GM12873 (cell line): Measurements from ENCODE around the gene AFAP1L1.

Experiments used
- TF ChIP-seq, protein P1 (sequence below): IDR thresholded peaks from 2 replicates; pipeline ENCODE4 v1.5.1; 2012; ENCODE audit warnings: low read depth, mild to moderate bottlenecking, moderate library complexity, low read length, control low read depth; ENCODE audit not compliant: insufficient read depth; ENCODE audit errors: missing control alignments

The AFAP1L1 gene

DNA sequence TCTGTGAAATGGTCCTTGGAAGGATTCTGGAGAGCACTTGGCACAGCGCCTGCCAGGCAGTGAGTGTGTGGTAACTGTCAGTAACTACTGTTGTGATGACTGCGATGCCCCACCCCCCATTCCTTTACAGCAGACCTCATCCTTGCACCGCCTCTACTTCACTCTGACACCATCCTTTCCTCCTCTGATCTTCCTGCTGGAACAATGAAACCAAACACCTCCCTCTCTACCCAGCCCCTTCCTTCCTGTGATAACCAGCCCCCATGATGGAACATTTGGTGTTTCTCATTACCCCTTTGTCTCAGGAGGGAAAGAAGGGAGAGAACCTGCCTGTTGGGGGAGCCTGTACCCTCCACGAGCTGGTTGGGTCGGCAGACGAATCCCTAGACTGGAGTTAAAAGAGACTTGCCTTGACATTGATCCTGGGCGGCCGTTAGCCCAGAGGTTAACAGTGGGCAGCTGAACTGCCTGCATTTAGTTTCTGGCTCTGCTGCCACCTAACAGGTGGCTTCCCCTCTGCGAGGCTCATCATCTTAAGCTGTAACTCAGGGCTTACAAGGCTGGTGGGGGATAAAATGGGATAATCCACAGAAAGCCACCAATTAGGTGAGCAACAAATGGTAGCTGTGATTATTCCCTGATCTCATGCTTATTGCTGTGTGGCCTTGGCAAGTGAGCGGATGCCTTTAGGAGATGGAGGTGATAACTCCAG, 39.4 kb downstream of the AFAP1L1 start:
- TF ChIP-seq, protein P1, sequence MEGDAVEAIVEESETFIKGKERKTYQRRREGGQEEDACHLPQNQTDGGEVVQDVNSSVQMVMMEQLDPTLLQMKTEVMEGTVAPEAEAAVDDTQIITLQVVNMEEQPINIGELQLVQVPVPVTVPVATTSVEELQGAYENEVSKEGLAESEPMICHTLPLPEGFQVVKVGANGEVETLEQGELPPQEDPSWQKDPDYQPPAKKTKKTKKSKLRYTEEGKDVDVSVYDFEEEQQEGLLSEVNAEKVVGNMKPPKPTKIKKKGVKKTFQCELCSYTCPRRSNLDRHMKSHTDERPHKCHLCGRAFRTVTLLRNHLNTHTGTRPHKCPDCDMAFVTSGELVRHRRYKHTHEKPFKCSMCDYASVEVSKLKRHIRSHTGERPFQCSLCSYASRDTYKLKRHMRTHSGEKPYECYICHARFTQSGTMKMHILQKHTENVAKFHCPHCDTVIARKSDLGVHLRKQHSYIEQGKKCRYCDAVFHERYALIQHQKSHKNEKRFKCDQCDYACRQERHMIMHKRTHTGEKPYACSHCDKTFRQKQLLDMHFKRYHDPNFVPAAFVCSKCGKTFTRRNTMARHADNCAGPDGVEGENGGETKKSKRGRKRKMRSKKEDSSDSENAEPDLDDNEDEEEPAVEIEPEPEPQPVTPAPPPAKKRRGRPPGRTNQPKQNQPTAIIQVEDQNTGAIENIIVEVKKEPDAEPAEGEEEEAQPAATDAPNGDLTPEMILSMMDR, result no peak

DNA sequence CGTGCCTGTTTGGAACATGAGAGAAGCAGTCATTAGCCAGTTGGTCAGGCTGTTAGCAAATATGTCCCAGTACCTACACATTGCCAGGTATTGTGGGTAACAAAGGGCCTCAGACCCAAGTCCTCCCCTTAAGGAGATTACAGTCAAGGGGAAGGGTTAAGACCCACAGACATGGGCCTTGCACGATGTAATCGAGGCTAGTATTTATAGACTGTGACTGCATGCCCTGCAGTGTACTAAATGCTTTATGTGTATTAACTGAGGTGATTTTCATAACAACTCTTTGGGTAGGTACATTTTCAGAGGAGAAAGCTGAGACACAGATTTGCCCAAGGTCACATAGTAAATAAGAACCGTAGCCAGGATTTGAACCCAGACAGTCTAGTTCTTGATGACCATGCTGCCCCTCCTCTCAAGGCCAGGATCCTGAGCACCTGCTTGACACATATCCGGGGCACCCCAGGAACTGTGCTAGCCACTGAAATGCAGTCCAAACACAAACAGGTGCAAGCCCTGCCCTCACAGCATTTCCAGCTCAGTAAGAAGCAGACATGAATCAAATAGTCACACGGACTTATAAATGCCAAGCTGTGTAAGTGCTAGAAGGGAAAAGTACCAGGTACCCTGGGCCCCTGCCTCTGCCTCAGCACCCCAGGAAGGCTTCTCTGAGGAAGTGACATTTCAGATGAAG, 41.6 kb downstream of the AFAP1L1 start:
- TF ChIP-seq, protein P1, result no peak

DNA sequence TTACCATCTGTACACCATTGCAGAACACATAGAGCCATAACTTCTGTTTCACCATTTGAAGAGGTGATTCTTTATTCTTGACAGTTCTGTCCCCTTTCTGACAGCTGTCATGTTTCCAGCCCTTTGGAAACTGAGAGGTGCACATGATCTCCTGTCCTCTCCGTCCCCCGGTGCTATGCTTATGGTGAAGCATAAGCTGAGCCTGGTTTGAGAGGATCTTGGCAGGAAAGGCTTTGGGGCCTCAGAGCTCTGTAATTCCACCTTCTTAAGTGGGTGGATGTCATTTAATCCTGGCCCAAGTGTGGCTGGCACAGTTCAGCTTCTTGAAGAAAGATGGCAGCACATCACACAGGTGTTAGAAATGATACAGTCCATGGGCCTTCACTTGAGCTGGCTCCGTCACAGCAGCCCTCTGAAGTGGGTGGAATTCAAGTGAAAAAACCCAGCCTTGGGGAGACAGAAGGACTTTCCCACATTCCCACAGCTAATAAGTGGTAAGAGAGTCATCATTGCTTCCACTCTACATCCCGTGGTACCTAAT, 43.0 kb downstream of the AFAP1L1 start:
- TF ChIP-seq, protein P1, result no peak

DNA sequence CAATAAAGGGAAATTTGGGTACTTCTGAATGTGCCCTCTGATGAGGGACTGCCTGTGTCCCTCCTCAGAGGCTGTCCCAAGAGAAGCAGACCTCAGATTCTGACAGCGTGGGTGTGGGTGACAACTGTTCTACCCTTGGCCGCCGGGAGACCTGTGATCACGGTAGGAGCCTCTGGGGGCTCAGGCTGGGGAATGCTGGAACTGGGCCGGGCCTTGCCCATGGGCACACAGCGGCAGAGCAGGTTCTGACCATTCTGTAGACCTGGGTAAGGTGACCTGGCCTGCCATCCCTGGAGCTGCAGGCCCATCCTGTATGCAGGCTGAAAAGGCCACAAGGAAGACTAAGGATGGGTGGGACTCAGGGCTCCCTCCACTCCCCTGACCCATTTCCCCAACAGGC, 44.1 kb downstream of the AFAP1L1 start:
- TF ChIP-seq, protein P1, result no peak

DNA sequence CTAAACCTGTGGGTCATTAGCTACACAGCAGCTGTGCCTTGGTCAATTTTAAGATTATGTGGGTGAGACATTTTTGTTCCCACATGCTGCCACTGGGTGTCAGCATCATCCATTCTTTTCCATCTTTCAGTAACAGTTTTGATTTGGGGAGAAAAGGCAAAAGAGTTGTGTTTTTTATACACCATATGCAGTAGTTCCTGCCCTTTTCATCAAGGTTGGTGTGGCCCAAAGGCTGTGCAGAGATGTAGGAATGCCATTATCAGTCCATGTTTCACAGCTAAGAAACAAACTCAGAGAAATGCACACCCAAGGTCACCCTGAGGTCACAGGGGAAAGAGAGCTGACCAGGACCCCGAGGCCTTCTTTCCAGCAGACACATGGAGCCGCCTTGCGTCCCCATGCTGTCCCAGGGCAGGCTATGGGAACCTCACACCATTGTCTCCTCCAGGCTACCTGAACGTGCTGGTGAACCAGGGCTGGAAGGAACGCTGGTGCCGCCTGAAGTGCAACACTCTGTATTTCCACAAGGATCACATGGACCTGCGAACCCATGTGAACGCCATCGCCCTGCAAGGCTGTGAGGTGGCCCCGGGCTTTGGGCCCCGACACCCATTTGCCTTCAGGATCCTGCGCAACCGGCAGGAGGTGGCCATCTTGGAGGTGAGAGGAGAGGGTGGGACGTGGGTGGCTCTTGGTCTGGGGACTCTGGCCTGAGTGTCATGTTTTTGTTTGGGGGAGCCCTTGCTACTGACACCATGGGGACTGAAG, 45.8 kb downstream of the AFAP1L1 start:
- TF ChIP-seq, protein P1, result peak; percentile 74

DNA sequence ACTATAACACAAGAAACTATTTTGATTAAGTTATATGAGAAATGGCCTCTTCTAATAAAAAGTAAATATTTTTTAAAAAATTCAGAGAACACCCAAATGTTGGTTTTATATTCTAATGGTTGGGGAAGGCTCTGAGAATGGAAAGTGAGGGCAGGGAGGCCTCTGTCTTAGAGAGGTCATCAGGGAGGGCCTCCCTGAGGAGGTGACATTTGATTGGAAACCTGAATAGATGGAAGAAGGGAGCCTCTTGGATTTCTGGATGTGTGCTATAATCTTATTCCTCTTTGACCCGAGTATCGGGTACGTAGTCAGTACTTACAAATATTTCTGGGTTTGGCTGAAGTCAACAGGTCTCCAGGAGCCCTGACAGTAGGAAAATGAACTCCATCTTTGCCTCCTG, 47.5 kb downstream of the AFAP1L1 start:
- TF ChIP-seq, protein P1, result no peak

DNA sequence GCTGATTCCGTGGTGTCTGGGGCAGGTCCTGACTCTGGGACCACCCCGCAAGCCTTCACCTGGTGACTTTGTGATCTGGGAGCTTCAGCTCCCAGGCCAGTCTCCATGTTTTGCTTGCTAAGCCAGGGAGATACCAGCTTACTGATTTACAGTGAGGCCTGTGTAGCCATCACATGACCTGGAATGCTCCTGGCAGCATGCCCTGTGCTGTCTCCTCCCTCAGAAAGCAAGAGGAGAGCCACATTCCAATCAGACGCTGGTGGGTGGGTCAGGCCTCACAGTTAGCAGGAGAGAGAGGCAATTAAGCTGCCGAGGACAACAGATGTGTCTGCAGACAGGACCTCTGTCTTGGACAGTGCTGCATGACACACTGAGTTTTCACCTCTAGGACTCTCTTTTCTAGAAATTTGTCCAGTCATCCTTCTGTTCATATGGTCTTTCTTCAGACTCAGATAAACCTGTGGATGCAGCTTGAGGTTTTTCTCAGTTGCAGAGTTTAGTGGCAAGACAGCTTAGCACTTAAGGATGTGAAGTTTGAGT, 49.2 kb downstream of the AFAP1L1 start:
- TF ChIP-seq, protein P1, result no peak
